Measurements from ENCODE around the gene DHCR24.

DNA sequence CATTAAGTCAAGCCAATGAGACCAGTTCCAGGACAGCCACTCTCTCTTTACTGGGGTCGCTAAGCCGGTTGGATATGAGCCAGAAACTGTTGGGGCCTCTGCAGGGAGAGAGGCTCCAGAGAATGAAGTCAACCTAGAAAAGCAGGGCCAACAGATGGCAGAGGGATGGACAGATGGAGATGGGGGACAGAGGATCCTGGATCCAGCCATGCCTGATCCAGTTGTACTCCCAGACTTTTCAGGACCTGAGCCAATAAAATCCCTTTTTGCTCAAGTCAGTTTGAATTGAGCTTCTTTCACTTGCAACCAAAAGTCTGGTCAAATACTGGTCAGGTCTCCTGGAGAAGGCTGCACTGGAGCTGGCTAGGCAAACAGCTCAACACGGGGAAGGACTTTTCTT, 2.2 kb downstream of the DHCR24 start:
- TF ChIP-seq, protein P1, sequence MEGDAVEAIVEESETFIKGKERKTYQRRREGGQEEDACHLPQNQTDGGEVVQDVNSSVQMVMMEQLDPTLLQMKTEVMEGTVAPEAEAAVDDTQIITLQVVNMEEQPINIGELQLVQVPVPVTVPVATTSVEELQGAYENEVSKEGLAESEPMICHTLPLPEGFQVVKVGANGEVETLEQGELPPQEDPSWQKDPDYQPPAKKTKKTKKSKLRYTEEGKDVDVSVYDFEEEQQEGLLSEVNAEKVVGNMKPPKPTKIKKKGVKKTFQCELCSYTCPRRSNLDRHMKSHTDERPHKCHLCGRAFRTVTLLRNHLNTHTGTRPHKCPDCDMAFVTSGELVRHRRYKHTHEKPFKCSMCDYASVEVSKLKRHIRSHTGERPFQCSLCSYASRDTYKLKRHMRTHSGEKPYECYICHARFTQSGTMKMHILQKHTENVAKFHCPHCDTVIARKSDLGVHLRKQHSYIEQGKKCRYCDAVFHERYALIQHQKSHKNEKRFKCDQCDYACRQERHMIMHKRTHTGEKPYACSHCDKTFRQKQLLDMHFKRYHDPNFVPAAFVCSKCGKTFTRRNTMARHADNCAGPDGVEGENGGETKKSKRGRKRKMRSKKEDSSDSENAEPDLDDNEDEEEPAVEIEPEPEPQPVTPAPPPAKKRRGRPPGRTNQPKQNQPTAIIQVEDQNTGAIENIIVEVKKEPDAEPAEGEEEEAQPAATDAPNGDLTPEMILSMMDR (IDR thresholded peaks at IDR 0.05): no peak
- TF ChIP-seq EP300 (IDR thresholded peaks at IDR 0.05): no peak
